ENCODE results near the gene EPC2.
"Not testable (repeated sequence)": the region's sequence is repeated elsewhere in the genome, so short reads cannot be mapped to it uniquely, and the experiment has no call there.

The EPC2 gene

GRCh38 chr2:148654435-148654834 lies 9.9 kb downstream of the EPC2 start:
- no peak overlapping the region for H3K27ac ChIP-seq (ENCODE audit: low read length)
- H3K9me3 ChIP-seq (ENCODE audit: control insufficient read depth in 2 of 2, low read length in 2 of 2): no peaks in the 10 kb centered on the region
- H3K4me1 ChIP-seq (ENCODE audit: control insufficient read depth, insufficient read depth, low read length): no peaks in the 10 kb centered on the region
- no peaks in the 10 kb centered on the region for H3K27me3 ChIP-seq (ENCODE audit: control insufficient read depth in 1 of 2, insufficient read depth in 2 of 2, low read length in 2 of 2)
- H3K4me3 ChIP-seq (ENCODE audit: low read length in 2 of 2): no peak overlapping the region
- no peaks in the 10 kb centered on the region for H3K36me3 ChIP-seq (ENCODE audit: control insufficient read depth in 2 of 2, insufficient read depth in 2 of 2, low read length in 2 of 2)
- H3K9ac ChIP-seq (ENCODE audit: low read length in 2 of 2): no peak overlapping the region

GRCh38 chr2:148656516-148656915 lies 12.0 kb downstream of the EPC2 start:
- H3K27me3 ChIP-seq (ENCODE audit: control insufficient read depth in 1 of 2, insufficient read depth in 2 of 2, low read length in 2 of 2): no peaks in the 10 kb centered on the region
- no peaks in the 10 kb centered on the region for H3K4me1 ChIP-seq (ENCODE audit: control insufficient read depth, insufficient read depth, low read length)

GRCh38 chr2:148658807-148659722 lies 14.5 kb downstream of the EPC2 start:
- no peak overlapping the region for H3K27ac ChIP-seq (ENCODE audit: low read length)
- no peaks in the 10 kb centered on the region for H3K27me3 ChIP-seq (ENCODE audit: control insufficient read depth in 1 of 2, insufficient read depth in 2 of 2, low read length in 2 of 2)
- H3K4me3 ChIP-seq (ENCODE audit: low read length in 2 of 2): no peak overlapping the region
- no peaks in the 10 kb centered on the region for H3K9me3 ChIP-seq (ENCODE audit: control insufficient read depth in 2 of 2, low read length in 2 of 2)
- H3K4me1 ChIP-seq (ENCODE audit: control insufficient read depth, insufficient read depth, low read length): no peaks in the 10 kb centered on the region
- H3K36me3 ChIP-seq (ENCODE audit: control insufficient read depth in 2 of 2, insufficient read depth in 2 of 2, low read length in 2 of 2): no peaks in the 10 kb centered on the region
- no peak overlapping the region for H3K9ac ChIP-seq (ENCODE audit: low read length in 2 of 2)

More at GRCh38 chr2:148656516-148656915, 12.0 kb downstream of the EPC2 start:
- Histone ChIP-seq H3K27ac (ENCODE audit: low read length) (no peak overlapping the region), H3K4me3 (ENCODE audit: low read length in 2 of 2) (no peak overlapping the region), H3K9me3 (ENCODE audit: control insufficient read depth in 2 of 2, low read length in 2 of 2) (no peaks in the 10 kb centered on the region), H3K36me3 (ENCODE audit: control insufficient read depth in 2 of 2, insufficient read depth in 2 of 2, low read length in 2 of 2) (no peaks in the 10 kb centered on the region), H3K9ac (ENCODE audit: low read length in 2 of 2) (no peak overlapping the region)

- Histone ChIP-seq H3K9me3 (ENCODE audit: control insufficient read depth in 2 of 2, low read length in 2 of 2) (no peaks in the 10 kb centered on the region), H3K27me3 (ENCODE audit: control insufficient read depth in 1 of 2, insufficient read depth in 2 of 2, low read length in 2 of 2) (no peaks in the 10 kb centered on the region), H3K36me3 (ENCODE audit: control insufficient read depth in 2 of 2, insufficient read depth in 2 of 2, low read length in 2 of 2) (no peaks in the 10 kb centered on the region), H3K9ac (ENCODE audit: low read length in 2 of 2) (no peak overlapping the region), H3K4me1 (ENCODE audit: control insufficient read depth, insufficient read depth, low read length) (no peaks in the 10 kb centered on the region), H3K4me3 (ENCODE audit: low read length in 2 of 2) (no peak overlapping the region), H3K27ac (ENCODE audit: low read length) (no peak overlapping the region)
These were observed 16.4 kb downstream of the EPC2 start for GRCh38 chr2:148660999-148661398.

- H3K4me3 ChIP-seq (ENCODE audit: low read length in 2 of 2); H3K27me3 ChIP-seq (ENCODE audit: control insufficient read depth in 1 of 2, insufficient read depth in 2 of 2, low read length in 2 of 2); H3K4me1 ChIP-seq (ENCODE audit: control insufficient read depth, insufficient read depth, low read length); H3K9me3 ChIP-seq (ENCODE audit: control insufficient read depth in 2 of 2, low read length in 2 of 2); H3K27ac ChIP-seq (ENCODE audit: low read length); H3K36me3 ChIP-seq (ENCODE audit: control insufficient read depth in 2 of 2, insufficient read depth in 2 of 2, low read length in 2 of 2); H3K9ac ChIP-seq (ENCODE audit: low read length in 2 of 2): not testable (repeated sequence)
These were observed 17.8 kb downstream of the EPC2 start for GRCh38 chr2:148662332-148662731.

GRCh38 chr2:148664229-148664628 lies 19.7 kb downstream of the EPC2 start:
- no peaks in the 10 kb centered on the region for H3K27me3 ChIP-seq (ENCODE audit: control insufficient read depth in 1 of 2, insufficient read depth in 2 of 2, low read length in 2 of 2)
- no peak overlapping the region for H3K27ac ChIP-seq (ENCODE audit: low read length)
- H3K4me1 ChIP-seq (ENCODE audit: control insufficient read depth, insufficient read depth, low read length): no peaks in the 10 kb centered on the region
- H3K4me3 ChIP-seq (ENCODE audit: low read length in 2 of 2): no peak overlapping the region
- H3K36me3 ChIP-seq (ENCODE audit: control insufficient read depth in 2 of 2, insufficient read depth in 2 of 2, low read length in 2 of 2): no peaks in the 10 kb centered on the region
- H3K9me3 ChIP-seq (ENCODE audit: control insufficient read depth in 2 of 2, low read length in 2 of 2): no peaks in the 10 kb centered on the region
- H3K9ac ChIP-seq (ENCODE audit: low read length in 2 of 2): no peak overlapping the region

- no peak overlapping the region for H3K9ac ChIP-seq (ENCODE audit: low read length in 2 of 2)
- no peaks in the 10 kb centered on the region for H3K27me3 ChIP-seq (ENCODE audit: control insufficient read depth in 1 of 2, insufficient read depth in 2 of 2, low read length in 2 of 2)
- no peak overlapping the region for H3K4me3 ChIP-seq (ENCODE audit: low read length in 2 of 2)
- H3K9me3 ChIP-seq (ENCODE audit: control insufficient read depth in 2 of 2, low read length in 2 of 2): no peaks in the 10 kb centered on the region
- H3K36me3 ChIP-seq (ENCODE audit: control insufficient read depth in 2 of 2, insufficient read depth in 2 of 2, low read length in 2 of 2): no peaks in the 10 kb centered on the region
- H3K27ac ChIP-seq (ENCODE audit: low read length): no peak overlapping the region
- peaks cover 4% of the 10 kb centered on the region for H3K4me1 ChIP-seq (ENCODE audit: control insufficient read depth, insufficient read depth, low read length)
These were observed 22.0 kb downstream of the EPC2 start for GRCh38 chr2:148666555-148666954.

GRCh38 chr2:148667113-148667836 lies 22.7 kb downstream of the EPC2 start:
- Histone ChIP-seq H3K27me3 (ENCODE audit: control insufficient read depth in 1 of 2, insufficient read depth in 2 of 2, low read length in 2 of 2) (no peaks in the 10 kb centered on the region), H3K4me1 (ENCODE audit: control insufficient read depth, insufficient read depth, low read length) (peaks cover 4% of the 10 kb centered on the region), H3K4me3 (ENCODE audit: low read length in 2 of 2) (no peak overlapping the region), H3K9me3 (ENCODE audit: control insufficient read depth in 2 of 2, low read length in 2 of 2) (no peaks in the 10 kb centered on the region), H3K36me3 (ENCODE audit: control insufficient read depth in 2 of 2, insufficient read depth in 2 of 2, low read length in 2 of 2) (no peaks in the 10 kb centered on the region), H3K27ac (ENCODE audit: low read length) (no peak overlapping the region), H3K9ac (ENCODE audit: low read length in 2 of 2) (no peak overlapping the region)

- peaks cover 7% of the 10 kb centered on the region for H3K4me1 ChIP-seq (ENCODE audit: control insufficient read depth, insufficient read depth, low read length)
- H3K4me3 ChIP-seq (ENCODE audit: low read length in 2 of 2): no peak overlapping the region
- no peak overlapping the region for H3K9ac ChIP-seq (ENCODE audit: low read length in 2 of 2)
- no peaks in the 10 kb centered on the region for H3K9me3 ChIP-seq (ENCODE audit: control insufficient read depth in 2 of 2, low read length in 2 of 2)
- no peaks in the 10 kb centered on the region for H3K36me3 ChIP-seq (ENCODE audit: control insufficient read depth in 2 of 2, insufficient read depth in 2 of 2, low read length in 2 of 2)
- H3K27ac ChIP-seq (ENCODE audit: low read length): no peak overlapping the region
- H3K27me3 ChIP-seq (ENCODE audit: control insufficient read depth in 1 of 2, insufficient read depth in 2 of 2, low read length in 2 of 2): no peaks in the 10 kb centered on the region
These were observed 26.2 kb downstream of the EPC2 start for GRCh38 chr2:148670773-148671172.

GRCh38 chr2:148674063-148675020 lies 29.8 kb downstream of the EPC2 start:
- Histone ChIP-seq H3K4me1 (ENCODE audit: control insufficient read depth, insufficient read depth, low read length) (peaks cover 7% of the 10 kb centered on the region), H3K27me3 (ENCODE audit: control insufficient read depth in 1 of 2, insufficient read depth in 2 of 2, low read length in 2 of 2) (no peaks in the 10 kb centered on the region), H3K27ac (ENCODE audit: low read length) (no peak overlapping the region), H3K36me3 (ENCODE audit: control insufficient read depth in 2 of 2, insufficient read depth in 2 of 2, low read length in 2 of 2) (no peaks in the 10 kb centered on the region), H3K9ac (ENCODE audit: low read length in 2 of 2) (no peak overlapping the region), H3K9me3 (ENCODE audit: control insufficient read depth in 2 of 2, low read length in 2 of 2) (no peaks in the 10 kb centered on the region), H3K4me3 (ENCODE audit: low read length in 2 of 2) (no peak overlapping the region)

Measured in stomach smooth muscle (tissue), 2 donors.